Measurements from ENCODE around the gene CST5.

DNA sequence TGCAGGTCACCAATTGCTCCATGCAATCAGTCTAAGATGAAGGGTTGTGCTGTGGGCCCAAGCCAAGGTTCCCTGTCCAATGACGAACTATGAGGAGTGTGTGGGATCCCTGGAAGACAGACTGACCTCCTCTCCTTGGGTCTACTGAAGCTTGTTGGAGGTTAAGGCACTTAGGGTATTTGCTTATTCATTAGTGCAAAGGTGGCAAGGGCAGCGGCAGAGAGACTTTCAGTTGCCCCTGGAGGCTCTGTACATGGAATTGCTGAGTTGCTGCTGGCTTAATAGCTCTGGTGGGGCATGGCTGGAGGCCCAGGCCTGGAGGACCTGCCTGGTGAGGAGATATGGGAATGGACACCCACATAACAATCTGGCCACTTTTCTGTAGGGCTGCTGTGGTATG is 29.8 kb upstream of the CST5 start:
- TF ChIP-seq, protein P1, sequence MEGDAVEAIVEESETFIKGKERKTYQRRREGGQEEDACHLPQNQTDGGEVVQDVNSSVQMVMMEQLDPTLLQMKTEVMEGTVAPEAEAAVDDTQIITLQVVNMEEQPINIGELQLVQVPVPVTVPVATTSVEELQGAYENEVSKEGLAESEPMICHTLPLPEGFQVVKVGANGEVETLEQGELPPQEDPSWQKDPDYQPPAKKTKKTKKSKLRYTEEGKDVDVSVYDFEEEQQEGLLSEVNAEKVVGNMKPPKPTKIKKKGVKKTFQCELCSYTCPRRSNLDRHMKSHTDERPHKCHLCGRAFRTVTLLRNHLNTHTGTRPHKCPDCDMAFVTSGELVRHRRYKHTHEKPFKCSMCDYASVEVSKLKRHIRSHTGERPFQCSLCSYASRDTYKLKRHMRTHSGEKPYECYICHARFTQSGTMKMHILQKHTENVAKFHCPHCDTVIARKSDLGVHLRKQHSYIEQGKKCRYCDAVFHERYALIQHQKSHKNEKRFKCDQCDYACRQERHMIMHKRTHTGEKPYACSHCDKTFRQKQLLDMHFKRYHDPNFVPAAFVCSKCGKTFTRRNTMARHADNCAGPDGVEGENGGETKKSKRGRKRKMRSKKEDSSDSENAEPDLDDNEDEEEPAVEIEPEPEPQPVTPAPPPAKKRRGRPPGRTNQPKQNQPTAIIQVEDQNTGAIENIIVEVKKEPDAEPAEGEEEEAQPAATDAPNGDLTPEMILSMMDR (IDR thresholded peaks at IDR 0.05): no peak
- TF ChIP-seq POLR2A (IDR thresholded peaks at IDR 0.05) (no peak), EP300 (IDR thresholded peaks at IDR 0.05) (no peak)
